Peyer's patch (tissue), 4 donors: Measurements from ENCODE around the gene AMFR. TPM values are rescaled to one million over a fixed set of nuclear protein-coding genes. Genes with fewer than 3 reads are reported as not detected.

Source experiments
- DNase-seq, 3 donors: peaks; one replicate each; pipeline ENCODE4 v3.0.0-alpha.2; 2017 to 2019
- H3K27ac ChIP-seq, 4 donors: fragments of 200-600 bp; sonication (generic); one replicate each; pipeline ENCODE4 v1.5.1; 2016 to 2019
- H3K27me3 ChIP-seq, 2 donors: fragments of 200-600 bp; sonication (generic); one replicate each; pipeline ENCODE4 v1.5.1; 2019
- H3K36me3 ChIP-seq, 3 donors: fragments of 200-600 bp; sonication (generic); one replicate each; pipeline ENCODE4 v1.5.1; 2016 to 2019
- H3K4me1 ChIP-seq, 4 donors: fragments of 200-600 bp; sonication (generic); one replicate each; pipeline ENCODE4 v1.5.1; 2016 to 2019
- H3K4me3 ChIP-seq, 4 donors: fragments of 200-600 bp; sonication (generic); 1 replicate in 3 of 4; 2 replicates in 1 of 4; pipeline ENCODE4 v1.5.1; 2016 to 2019; ENCODE audit warnings: mild to moderate bottlenecking in 1 of 4
- H3K9me3 ChIP-seq, 4 donors: fragments of 200-600 bp; sonication (generic); one replicate each; pipeline ENCODE4 v1.5.1; 2016 to 2019; ENCODE audit warnings: mild to moderate bottlenecking in 1 of 4
- POLR2A ChIP-seq, 2 donors: fragments of 450-650 bp; IDR thresholded peaks; one replicate each; pipeline ENCODE4 v1.5.1; 2017; ENCODE audit warnings: antibody characterized with exemption in 2 of 2, mild to moderate bottlenecking in 2 of 2, moderate library complexity in 2 of 2
- total RNA-seq, 4 donors: library from RNA; depleted of rRNA; stranded (reverse); fragments of >200 nt; gene quantifications; one replicate each; pipeline ENCODE4 v1.1.0, GENCODE V29; 2016
- TF ChIP-seq, protein P1 (sequence below), 6 experiments: fragments of 450-650 bp in 4 of 6; fragments of 200-600 bp in 2 of 6; sonication (generic) in 1 of 6; IDR thresholded peaks; one replicate each; pipeline ENCODE4 v1.5.1; 2017 to 2019; ENCODE audit warnings: antibody characterized with exemption in 6 of 6, mild to moderate bottlenecking in 3 of 6, moderate library complexity in 1 of 6

The AMFR gene
- total RNA-seq, 4 donors from 2014 or later: 149 to 265 (median 170) TPM

DNA sequence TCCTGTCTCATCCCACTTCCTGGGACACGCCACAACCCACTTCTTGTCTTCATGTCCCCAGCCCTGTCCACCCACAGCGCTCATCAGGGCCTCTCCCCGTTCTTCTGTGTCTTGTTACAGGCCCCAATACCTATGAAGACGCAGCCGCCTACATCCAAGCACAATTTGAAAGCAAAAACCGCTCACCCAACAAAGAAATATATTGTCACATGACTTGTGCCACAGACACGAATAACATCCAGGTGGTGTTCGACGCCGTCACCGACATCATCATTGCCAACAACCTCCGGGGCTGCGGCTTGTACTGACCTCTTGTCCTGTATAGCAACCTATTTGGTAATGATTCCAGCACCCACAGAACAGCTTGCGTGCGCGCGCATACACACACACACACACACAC is 70.6 kb downstream of the AMFR start:
- Histone ChIP-seq H3K9me3 (no peaks in the 10 kb centered on the region), H3K4me3 (no peak overlapping the region), H3K27ac (no peak overlapping the region), H3K27me3 (no peaks in the 10 kb centered on the region), H3K4me1 (peaks cover 0 to 7% (median 1%) of the 10 kb centered on the region in 4 donors), H3K36me3 (no peaks in the 10 kb centered on the region)
- peak in 1 of 3 donors; percentile 39 for DNase-seq
- TF ChIP-seq POLR2A (IDR thresholded peaks at IDR 0.05): no peak
- TF ChIP-seq, protein P1, sequence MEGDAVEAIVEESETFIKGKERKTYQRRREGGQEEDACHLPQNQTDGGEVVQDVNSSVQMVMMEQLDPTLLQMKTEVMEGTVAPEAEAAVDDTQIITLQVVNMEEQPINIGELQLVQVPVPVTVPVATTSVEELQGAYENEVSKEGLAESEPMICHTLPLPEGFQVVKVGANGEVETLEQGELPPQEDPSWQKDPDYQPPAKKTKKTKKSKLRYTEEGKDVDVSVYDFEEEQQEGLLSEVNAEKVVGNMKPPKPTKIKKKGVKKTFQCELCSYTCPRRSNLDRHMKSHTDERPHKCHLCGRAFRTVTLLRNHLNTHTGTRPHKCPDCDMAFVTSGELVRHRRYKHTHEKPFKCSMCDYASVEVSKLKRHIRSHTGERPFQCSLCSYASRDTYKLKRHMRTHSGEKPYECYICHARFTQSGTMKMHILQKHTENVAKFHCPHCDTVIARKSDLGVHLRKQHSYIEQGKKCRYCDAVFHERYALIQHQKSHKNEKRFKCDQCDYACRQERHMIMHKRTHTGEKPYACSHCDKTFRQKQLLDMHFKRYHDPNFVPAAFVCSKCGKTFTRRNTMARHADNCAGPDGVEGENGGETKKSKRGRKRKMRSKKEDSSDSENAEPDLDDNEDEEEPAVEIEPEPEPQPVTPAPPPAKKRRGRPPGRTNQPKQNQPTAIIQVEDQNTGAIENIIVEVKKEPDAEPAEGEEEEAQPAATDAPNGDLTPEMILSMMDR (IDR thresholded peaks at IDR 0.05): no peak

DNA sequence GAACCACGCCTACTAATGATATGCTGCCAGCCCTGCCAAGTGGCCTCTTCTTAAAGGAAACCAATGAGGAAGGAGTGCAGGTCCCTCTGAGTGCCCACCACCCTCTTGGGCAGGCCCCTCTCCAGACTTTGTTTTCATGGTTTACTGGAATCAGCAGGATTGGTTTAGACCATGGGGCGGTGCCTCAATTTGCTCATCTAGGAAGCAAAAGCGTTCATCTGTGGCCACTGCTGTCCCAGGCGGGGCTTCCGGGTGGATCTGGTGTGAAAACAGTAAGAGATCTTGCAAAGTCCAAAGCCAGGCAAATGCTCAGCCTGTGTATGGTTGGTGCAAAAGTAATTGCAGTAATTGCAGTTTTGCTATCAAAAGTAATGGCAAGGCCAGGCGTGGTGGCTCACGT is 71.3 kb downstream of the AMFR start:
- no peak overlapping the region for H3K4me3 ChIP-seq
- H3K27me3 ChIP-seq: no peaks in the 10 kb centered on the region
- H3K9me3 ChIP-seq: no peaks in the 10 kb centered on the region
- no peak overlapping the region for H3K27ac ChIP-seq
- H3K4me1 ChIP-seq: peaks cover 0 to 7% (median 1%) of the 10 kb centered on the region in 4 donors
- H3K36me3 ChIP-seq: no peaks in the 10 kb centered on the region
- TF ChIP-seq, protein P1 (IDR thresholded peaks at IDR 0.05): no peak
- no peak for TF ChIP-seq POLR2A (IDR thresholded peaks at IDR 0.05)
- DNase-seq: no peak

DNA sequence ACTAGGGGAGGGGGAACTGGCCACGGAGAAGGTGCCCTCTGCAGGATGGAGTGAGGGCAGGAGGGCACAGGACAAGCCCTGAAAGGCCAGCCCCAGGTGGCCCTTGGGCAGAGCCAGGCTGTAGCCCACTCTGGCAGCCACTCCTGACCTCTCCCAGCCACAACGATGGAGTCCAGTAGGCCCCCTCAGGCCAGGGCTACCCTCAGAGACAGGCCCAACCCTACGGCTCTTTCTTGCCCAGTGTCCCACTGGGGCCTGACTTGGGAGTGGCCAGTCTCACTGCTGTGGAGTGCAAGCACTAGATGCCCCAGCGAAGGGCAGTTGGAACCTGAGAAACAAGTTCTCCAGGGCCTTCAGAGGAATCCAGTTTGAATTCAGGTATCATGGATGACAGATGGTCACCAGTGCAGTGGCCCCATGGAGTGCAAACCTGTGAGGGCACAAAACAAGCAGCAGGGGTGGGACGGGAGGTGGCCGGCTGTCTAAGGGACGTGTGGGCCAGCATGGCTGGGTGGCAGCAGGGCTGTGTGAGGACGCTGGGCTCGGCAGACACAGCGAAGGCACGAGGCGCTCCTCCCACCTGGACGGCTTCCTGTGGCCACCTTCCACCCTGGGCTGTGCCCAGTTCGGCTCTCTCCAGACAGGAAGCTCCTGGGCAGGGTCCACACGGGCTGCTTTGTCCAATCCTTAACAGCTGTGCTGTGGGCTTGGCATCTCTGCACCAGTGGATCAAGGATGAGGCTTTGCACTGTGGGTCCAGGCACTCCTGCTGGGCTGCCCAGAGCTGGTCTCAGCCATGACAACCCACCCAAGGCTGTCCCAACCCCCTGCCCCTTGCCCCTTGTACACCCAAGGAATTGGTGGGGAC is 72.1 kb downstream of the AMFR start:
- Histone ChIP-seq H3K4me3 (no peak overlapping the region), H3K27ac (no peak overlapping the region), H3K36me3 (no peaks in the 10 kb centered on the region), H3K27me3 (no peaks in the 10 kb centered on the region), H3K9me3 (no peaks in the 10 kb centered on the region), H3K4me1 (peaks cover 0 to 7% (median 1%) of the 10 kb centered on the region in 4 donors)
- TF ChIP-seq, protein P1 (IDR thresholded peaks at IDR 0.05): no peak
- no peak for TF ChIP-seq POLR2A (IDR thresholded peaks at IDR 0.05)
- peak in 1 of 3 donors; percentile 41 for DNase-seq

DNA sequence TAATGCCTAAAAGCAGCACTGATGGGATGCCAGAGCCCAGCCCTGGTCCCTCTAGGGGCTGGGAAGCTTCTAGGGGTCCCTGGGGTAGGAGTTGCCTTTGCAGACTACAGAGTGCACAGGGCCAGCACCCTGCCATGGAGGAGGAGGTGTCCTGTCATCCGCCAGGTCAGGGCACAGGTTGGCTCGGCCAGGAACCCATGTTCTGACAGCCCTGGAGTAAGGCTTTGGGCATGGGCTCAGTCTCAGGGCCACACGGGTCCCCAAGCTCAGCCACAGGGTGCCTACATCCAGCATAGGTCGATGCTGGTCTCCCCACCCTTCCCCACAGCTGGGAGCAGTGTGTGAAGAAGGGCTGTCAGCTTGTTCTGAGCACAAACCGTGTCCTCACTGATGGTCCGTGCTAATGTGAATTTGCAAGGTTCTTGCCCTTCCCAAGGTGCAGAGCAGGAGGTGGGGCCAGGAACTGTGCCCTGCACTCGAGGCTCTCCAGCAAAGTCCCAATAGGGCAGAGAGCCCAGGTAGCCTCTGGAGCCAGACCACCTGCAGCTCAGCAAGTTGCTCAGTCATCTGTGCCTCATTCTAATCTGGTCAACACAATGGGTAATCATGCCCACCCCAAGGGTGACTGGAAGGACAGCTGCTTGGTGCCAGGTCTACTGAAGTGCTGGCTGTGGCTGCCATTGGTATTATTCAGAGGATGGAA is 72.8 kb downstream of the AMFR start:
- H3K4me3 ChIP-seq: no peak overlapping the region
- H3K27me3 ChIP-seq: no peaks in the 10 kb centered on the region
- no peaks in the 10 kb centered on the region for H3K36me3 ChIP-seq
- no peak for DNase-seq
- no peak for TF ChIP-seq POLR2A (IDR thresholded peaks at IDR 0.05)
- TF ChIP-seq, protein P1 (IDR thresholded peaks at IDR 0.05): no peak
- no peaks in the 10 kb centered on the region for H3K9me3 ChIP-seq
- no peak overlapping the region for H3K27ac ChIP-seq
- H3K4me1 ChIP-seq: peaks cover 0 to 7% (median 1%) of the 10 kb centered on the region in 4 donors

DNA sequence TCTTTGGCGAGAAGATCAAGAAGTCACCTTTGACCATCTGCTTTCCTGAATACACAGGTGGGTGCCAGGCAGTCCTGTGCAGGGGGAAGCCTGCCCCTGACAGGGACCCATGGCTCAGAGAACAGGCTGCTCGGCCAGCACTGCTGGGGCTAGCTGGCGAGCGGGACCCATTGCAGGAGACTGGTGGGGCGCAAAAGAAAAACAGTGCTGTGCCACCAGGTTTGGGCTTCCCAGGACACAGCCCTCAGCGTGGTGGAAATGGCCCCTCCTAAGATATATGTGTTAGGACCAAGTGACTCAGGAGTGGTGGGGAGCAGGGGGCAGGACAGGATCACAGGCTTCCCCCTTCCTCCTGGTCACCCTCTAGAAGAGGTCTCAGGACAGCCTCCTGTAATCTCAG is 73.9 kb downstream of the AMFR start:
- H3K4me1 ChIP-seq: peaks cover 0 to 7% (median 1%) of the 10 kb centered on the region in 4 donors
- H3K4me3 ChIP-seq: no peak overlapping the region
- TF ChIP-seq POLR2A (IDR thresholded peaks at IDR 0.05): no peak
- TF ChIP-seq, protein P1 (IDR thresholded peaks at IDR 0.05): no peak
- H3K36me3 ChIP-seq: no peaks in the 10 kb centered on the region
- H3K9me3 ChIP-seq: no peaks in the 10 kb centered on the region
- H3K27me3 ChIP-seq: no peaks in the 10 kb centered on the region
- no peak overlapping the region for H3K27ac ChIP-seq
- no peak for DNase-seq
